Measurements from ENCODE around the gene SASH1.
A peak's percentile ranks its signal among the peaks of the same experiment; 100 is the strongest.
"Not testable (repeated sequence)": the region's sequence is repeated elsewhere in the genome, so short reads cannot be mapped to it uniquely, and the experiment has no call there.

Gene SASH1

DNA sequence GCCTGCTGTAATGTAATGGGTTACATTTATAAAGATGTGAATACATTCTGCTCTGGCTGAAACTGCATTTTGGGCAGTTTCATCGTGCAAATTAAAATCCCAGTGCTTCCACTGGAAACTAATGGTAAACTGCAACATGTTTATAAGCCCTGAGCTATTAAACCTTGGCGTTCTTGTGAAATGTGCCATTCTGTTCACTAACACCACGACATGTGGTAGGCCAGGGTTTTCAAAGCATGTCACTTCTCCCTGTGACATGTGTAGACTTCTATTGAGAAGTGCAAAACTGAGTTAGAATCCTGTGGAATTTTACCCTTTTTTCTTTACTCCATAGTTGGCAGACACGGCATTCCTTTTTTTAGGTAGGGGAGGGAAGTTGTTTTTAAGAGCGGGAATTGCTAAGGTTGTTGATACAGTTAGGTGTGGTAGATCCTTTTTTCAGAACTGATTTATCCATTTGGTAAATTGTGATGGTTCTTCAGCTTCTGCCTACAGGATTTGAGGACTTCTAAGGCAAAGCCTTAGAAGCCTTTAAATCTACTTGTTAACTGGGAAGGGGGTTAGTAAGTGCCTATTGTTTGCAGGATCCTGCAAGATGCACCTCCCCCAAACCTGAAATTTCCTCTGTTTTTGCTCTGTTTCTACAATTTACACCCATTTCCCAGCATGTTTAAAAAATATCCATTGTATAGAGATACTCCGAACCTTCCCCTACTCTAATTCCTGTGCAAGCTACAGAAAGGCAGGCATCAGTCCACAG, 4.2 kb downstream of the SASH1 start:
- H3K36me3 Mint-ChIP-seq: no peaks in the 10 kb centered on the region
- no peak overlapping the region for H3K27ac Mint-ChIP-seq
- H3K4me3 Mint-ChIP-seq: no peak overlapping the region
- H3K9me3 Mint-ChIP-seq: no peaks in the 10 kb centered on the region
- peaks cover 4% of the 10 kb centered on the region for H3K4me1 Mint-ChIP-seq
- peaks cover 38% of the 10 kb centered on the region for H3K27me3 Mint-ChIP-seq

- no peaks in the 10 kb centered on the region for H3K4me1 Mint-ChIP-seq
- H3K27me3 Mint-ChIP-seq: peaks cover 32% of the 10 kb centered on the region
- no peak overlapping the region for H3K4me3 Mint-ChIP-seq
- no peak overlapping the region for H3K27ac Mint-ChIP-seq
- H3K9me3 Mint-ChIP-seq: no peaks in the 10 kb centered on the region
- H3K36me3 Mint-ChIP-seq: no peaks in the 10 kb centered on the region
These were observed 4.9 kb downstream of the SASH1 start for GRCh38 chr6:148347441-148348054.

DNA sequence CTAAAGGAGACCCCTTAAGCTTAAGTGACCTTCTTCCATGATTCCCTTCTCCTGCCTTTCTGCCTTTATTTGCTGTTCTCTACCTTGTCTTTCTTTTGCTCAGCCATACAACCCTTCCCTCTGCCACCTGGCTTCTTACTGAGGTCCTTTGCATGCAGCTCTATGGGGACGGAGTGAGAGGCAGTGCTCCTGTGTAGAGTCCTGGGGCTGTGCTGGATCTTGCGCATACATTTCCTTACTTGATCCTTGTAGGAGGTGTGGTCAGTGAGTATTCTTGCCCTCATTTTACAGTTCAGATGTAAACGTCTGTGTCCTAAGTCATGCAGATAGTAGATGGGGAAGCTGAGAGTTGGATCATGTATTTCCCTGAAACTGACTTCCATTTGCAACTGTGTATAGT, 5.7 kb downstream of the SASH1 start:
- H3K27me3 Mint-ChIP-seq: peaks cover 30% of the 10 kb centered on the region
- H3K27ac Mint-ChIP-seq: no peak overlapping the region
- H3K9me3 Mint-ChIP-seq: no peaks in the 10 kb centered on the region
- H3K4me3 Mint-ChIP-seq: no peak overlapping the region
- H3K4me1 Mint-ChIP-seq: no peaks in the 10 kb centered on the region
- H3K36me3 Mint-ChIP-seq: no peaks in the 10 kb centered on the region

GRCh38 chr6:148348778-148349177, 6.1 kb downstream of the SASH1 start:
- no peaks in the 10 kb centered on the region for H3K9me3 Mint-ChIP-seq
- H3K36me3 Mint-ChIP-seq: no peaks in the 10 kb centered on the region
- H3K27me3 Mint-ChIP-seq: peaks cover 25% of the 10 kb centered on the region
- H3K27ac Mint-ChIP-seq: peak overlapping the region; percentile 30
- no peaks in the 10 kb centered on the region for H3K4me1 Mint-ChIP-seq
- H3K4me3 Mint-ChIP-seq: no peak overlapping the region

- Mint-ChIP-seq H3K9me3 (no peaks in the 10 kb centered on the region), H3K4me3 (no peak overlapping the region), H3K36me3 (no peaks in the 10 kb centered on the region), H3K27ac (no peak overlapping the region), H3K27me3 (peaks cover 20% of the 10 kb centered on the region), H3K4me1 (no peaks in the 10 kb centered on the region)
These were observed 6.8 kb downstream of the SASH1 start for GRCh38 chr6:148349466-148349865.

DNA sequence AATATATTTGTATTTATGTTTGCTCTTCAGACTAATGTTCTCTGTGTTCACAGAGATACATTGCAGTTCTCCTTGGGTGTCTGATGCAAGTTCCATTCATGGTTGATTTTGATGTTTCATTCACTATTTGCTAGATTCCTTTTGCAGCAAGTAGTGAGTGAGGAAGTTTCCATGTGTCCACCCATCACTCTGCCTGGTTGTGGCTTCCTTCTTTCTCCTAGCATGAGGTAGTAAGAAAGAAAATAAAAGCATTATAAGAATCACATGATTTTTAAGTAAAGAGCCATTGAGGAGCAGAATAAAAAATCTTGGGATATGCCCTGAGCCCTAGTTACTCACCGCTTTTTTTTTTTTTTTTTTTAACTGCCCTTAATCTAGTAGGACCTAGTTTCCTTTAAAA, 8.7 kb downstream of the SASH1 start:
- Mint-ChIP-seq H3K9me3 (no peaks in the 10 kb centered on the region), H3K36me3 (no peaks in the 10 kb centered on the region), H3K27me3 (peaks cover 10% of the 10 kb centered on the region), H3K27ac (no peak overlapping the region), H3K4me3 (no peak overlapping the region), H3K4me1 (no peaks in the 10 kb centered on the region)

GRCh38 chr6:148352421-148352820, 9.8 kb downstream of the SASH1 start:
- not testable (repeated sequence) for H3K9me3 Mint-ChIP-seq, H3K27me3 Mint-ChIP-seq, H3K4me1 Mint-ChIP-seq, H3K27ac Mint-ChIP-seq, H3K36me3 Mint-ChIP-seq, H3K4me3 Mint-ChIP-seq

DNA sequence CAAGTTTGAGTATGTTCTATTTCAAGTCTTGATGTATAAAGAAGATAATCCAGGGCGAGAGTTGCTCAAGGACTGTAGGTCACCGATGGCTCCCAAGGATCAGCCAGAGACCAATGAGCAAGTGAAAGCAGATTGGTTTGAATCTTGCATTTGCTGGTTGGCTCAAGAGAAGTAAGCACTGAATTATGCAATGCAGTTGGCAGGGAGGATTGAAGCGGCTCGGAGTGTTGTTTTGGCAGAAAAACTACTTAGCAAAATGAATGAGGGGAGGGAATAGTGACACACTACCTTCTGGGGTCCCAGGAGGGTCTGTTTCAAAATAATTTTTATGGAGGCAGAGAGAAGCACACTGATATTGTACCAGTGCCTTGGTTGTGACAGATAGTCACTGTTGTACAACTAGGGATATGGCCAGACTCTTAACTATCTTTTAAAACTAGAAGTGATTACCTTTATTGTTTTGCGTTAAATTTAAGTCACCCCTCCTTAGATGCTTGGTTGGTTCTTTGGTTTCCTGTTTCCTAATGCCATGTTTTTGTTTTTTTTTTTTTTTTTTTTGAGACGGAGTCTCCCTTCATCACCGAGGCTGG, 15.7 kb downstream of the SASH1 start:
- Mint-ChIP-seq H3K9me3 (no peaks in the 10 kb centered on the region), H3K27ac (no peak overlapping the region), H3K27me3 (peaks cover 9% of the 10 kb centered on the region), H3K4me1 (no peaks in the 10 kb centered on the region), H3K36me3 (no peaks in the 10 kb centered on the region), H3K4me3 (no peak overlapping the region)

GRCh38 chr6:148359228-148359627, 16.6 kb downstream of the SASH1 start:
- Mint-ChIP-seq H3K4me3 (no peak overlapping the region), H3K27me3 (peaks cover 14% of the 10 kb centered on the region), H3K9me3 (no peaks in the 10 kb centered on the region), H3K36me3 (no peaks in the 10 kb centered on the region), H3K4me1 (no peaks in the 10 kb centered on the region), H3K27ac (no peak overlapping the region)

- Mint-ChIP-seq H3K4me3 (no peak overlapping the region), H3K36me3 (no peaks in the 10 kb centered on the region)
These were observed 21.6 kb downstream of the SASH1 start for GRCh38 chr6:148364056-148364824.

GRCh38 chr6:148365041-148365440, 22.4 kb downstream of the SASH1 start:
- H3K36me3 Mint-ChIP-seq: no peaks in the 10 kb centered on the region
- H3K9me3 Mint-ChIP-seq: no peaks in the 10 kb centered on the region
- H3K27ac Mint-ChIP-seq: no peak overlapping the region
- no peaks in the 10 kb centered on the region for H3K4me1 Mint-ChIP-seq
- peaks cover 24% of the 10 kb centered on the region for H3K27me3 Mint-ChIP-seq
- no peak overlapping the region for H3K4me3 Mint-ChIP-seq

More at GRCh38 chr6:148364056-148364824, 21.6 kb downstream of the SASH1 start:
- H3K9me3 Mint-ChIP-seq: no peaks in the 10 kb centered on the region
- no peaks in the 10 kb centered on the region for H3K4me1 Mint-ChIP-seq
- no peak overlapping the region for H3K27ac Mint-ChIP-seq
- peaks cover 24% of the 10 kb centered on the region for H3K27me3 Mint-ChIP-seq

DNA sequence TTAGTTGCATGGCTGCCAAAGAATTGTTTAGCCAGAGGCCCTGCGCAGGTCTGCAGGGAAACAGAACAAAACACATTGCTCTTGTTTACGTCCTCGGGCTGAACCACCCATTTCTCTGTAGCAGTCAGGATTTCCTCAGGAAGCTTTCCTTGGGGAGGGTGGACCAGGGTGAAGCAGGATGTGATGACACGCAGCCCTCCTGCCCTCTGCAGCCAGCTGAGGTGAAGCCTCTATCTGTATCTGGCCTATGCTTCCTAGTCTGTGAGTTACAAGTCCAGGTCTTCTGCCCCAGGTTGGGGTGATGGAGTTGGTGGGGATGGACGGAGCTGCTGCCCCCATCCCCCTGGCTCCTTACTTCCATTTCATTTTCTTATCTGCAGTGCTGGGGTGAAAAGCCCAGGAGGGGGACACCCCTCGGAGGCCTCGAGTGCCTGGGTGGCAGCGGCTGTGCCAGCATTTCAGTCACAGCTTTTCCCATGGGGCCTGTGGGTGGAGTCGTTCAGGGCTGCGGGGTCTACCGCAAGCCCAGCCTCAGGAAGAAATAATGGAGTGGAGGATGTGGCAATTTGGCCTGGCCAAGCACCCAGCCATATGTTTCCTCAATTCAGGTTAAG, 24.9 kb downstream of the SASH1 start:
- no peaks in the 10 kb centered on the region for H3K4me1 Mint-ChIP-seq
- no peak overlapping the region for H3K27ac Mint-ChIP-seq
- no peaks in the 10 kb centered on the region for H3K36me3 Mint-ChIP-seq
- H3K27me3 Mint-ChIP-seq: peaks cover 21% of the 10 kb centered on the region
- H3K4me3 Mint-ChIP-seq: no peak overlapping the region
- no peaks in the 10 kb centered on the region for H3K9me3 Mint-ChIP-seq

- Mint-ChIP-seq H3K27ac (no peak overlapping the region), H3K36me3 (no peaks in the 10 kb centered on the region), H3K27me3 (peaks cover 11% of the 10 kb centered on the region), H3K9me3 (no peaks in the 10 kb centered on the region), H3K4me1 (no peaks in the 10 kb centered on the region), H3K4me3 (no peak overlapping the region)
These were observed 27.5 kb downstream of the SASH1 start for GRCh38 chr6:148370176-148370575.

- Mint-ChIP-seq H3K27ac (no peak overlapping the region), H3K36me3 (no peaks in the 10 kb centered on the region), H3K4me1 (no peaks in the 10 kb centered on the region), H3K27me3 (peaks cover 1% of the 10 kb centered on the region), H3K4me3 (no peak overlapping the region), H3K9me3 (no peaks in the 10 kb centered on the region)
These were observed 31.6 kb downstream of the SASH1 start for GRCh38 chr6:148374040-148374774.

DNA sequence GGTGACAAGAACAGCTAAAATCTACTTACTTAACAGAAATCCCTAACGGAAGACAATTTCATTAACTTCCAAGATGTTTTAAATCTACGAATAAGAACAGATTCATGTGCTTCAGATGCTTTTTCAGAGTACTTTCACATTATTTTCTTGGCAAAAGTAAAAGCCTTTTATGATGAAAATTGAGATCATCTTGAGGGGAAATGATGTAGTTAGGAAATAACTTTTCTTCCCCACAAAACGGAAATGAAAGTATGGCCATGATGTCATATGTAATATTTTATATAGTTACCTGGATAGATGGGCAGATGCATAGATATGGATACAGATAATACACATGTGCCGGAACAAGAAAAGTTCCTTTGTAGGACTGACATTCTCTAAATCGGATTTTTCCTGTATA, 32.8 kb downstream of the SASH1 start:
- H3K9me3 Mint-ChIP-seq: no peaks in the 10 kb centered on the region
- H3K27me3 Mint-ChIP-seq: peaks cover 1% of the 10 kb centered on the region
- H3K4me1 Mint-ChIP-seq: no peaks in the 10 kb centered on the region
- H3K36me3 Mint-ChIP-seq: no peaks in the 10 kb centered on the region
- no peak overlapping the region for H3K27ac Mint-ChIP-seq
- H3K4me3 Mint-ChIP-seq: no peak overlapping the region

Measured in activated naive CD4-positive, alpha-beta T cell treated with anti-CD3 and anti-CD28 coated beads, Interleukin-2, amount 50 U/mL, for 24 hours (primary cell).